Measurements from ENCODE around the gene MRPL37. TPM values are rescaled to one million over a fixed set of nuclear protein-coding genes. Genes with fewer than 3 reads are reported as not detected.
"Not testable (repeated sequence)": the region's sequence is repeated elsewhere in the genome, so short reads cannot be mapped to it uniquely, and the experiment has no call there.

Gene MRPL37
- polyA plus RNA-seq, 4 donors, result 54.6 to 83.2 (median 76.4) TPM

GRCh38 chr1:54171606-54172005 lies 28.4 kb upstream of the MRPL37 start:
- no peak for DNase-seq (ENCODE audit: low read depth in 4 of 4, low spot score in 3 of 4)

GRCh38 chr1:54172614-54173599 lies 27.1 kb upstream of the MRPL37 start:
- no peak for DNase-seq (ENCODE audit: low read depth in 4 of 4, low spot score in 3 of 4)

GRCh38 chr1:54173681-54174080 lies 26.3 kb upstream of the MRPL37 start:
- no peak for DNase-seq (ENCODE audit: low read depth in 4 of 4, low spot score in 3 of 4)

GRCh38 chr1:54174106-54174505 lies 25.9 kb upstream of the MRPL37 start:
- DNase-seq (ENCODE audit: low read depth in 4 of 4, low spot score in 3 of 4), result no peak

GRCh38 chr1:54176621-54177327 lies 23.2 kb upstream of the MRPL37 start:
- no peak for DNase-seq (ENCODE audit: low read depth in 4 of 4, low spot score in 3 of 4)

GRCh38 chr1:54177726-54178125 lies 22.2 kb upstream of the MRPL37 start:
- DNase-seq (ENCODE audit: low read depth in 4 of 4, low spot score in 3 of 4), result no peak

GRCh38 chr1:54178296-54179070 lies 21.5 kb upstream of the MRPL37 start:
- DNase-seq (ENCODE audit: low read depth in 4 of 4, low spot score in 3 of 4), result no peak

- no peak for DNase-seq (ENCODE audit: low read depth in 4 of 4, low spot score in 3 of 4)
Measured at GRCh38 chr1:54180701-54181360, 19.1 kb upstream of the MRPL37 start.

GRCh38 chr1:54186056-54186455 lies 13.9 kb upstream of the MRPL37 start:
- DNase-seq (ENCODE audit: low read depth in 4 of 4, low spot score in 3 of 4), result no peak

- no peak for DNase-seq (ENCODE audit: low read depth in 4 of 4, low spot score in 3 of 4)
Measured at GRCh38 chr1:54188291-54188690, 11.7 kb upstream of the MRPL37 start.

GRCh38 chr1:54190526-54190925 lies 9.4 kb upstream of the MRPL37 start:
- no peak for DNase-seq (ENCODE audit: low read depth in 4 of 4, low spot score in 3 of 4)

- no peak for DNase-seq (ENCODE audit: low read depth in 4 of 4, low spot score in 3 of 4)
Measured at GRCh38 chr1:54191525-54191924, 8.4 kb upstream of the MRPL37 start.

GRCh38 chr1:54193453-54193852 lies 6.5 kb upstream of the MRPL37 start:
- no peak for DNase-seq (ENCODE audit: low read depth in 4 of 4, low spot score in 3 of 4)

GRCh38 chr1:54199151-54199764 lies 709 bp upstream of the MRPL37 start:
- DNase-seq (ENCODE audit: low read depth in 4 of 4, low spot score in 3 of 4), result no peak

- no peak for DNase-seq (ENCODE audit: low read depth in 4 of 4, low spot score in 3 of 4)
Measured at GRCh38 chr1:54200519-54200997, 591 bp downstream of the MRPL37 start.

GRCh38 chr1:54204199-54204598 lies 4.2 kb downstream of the MRPL37 start:
- no peak for DNase-seq (ENCODE audit: low read depth in 4 of 4, low spot score in 3 of 4)

GRCh38 chr1:54207287-54207686 lies 7.3 kb downstream of the MRPL37 start:
- DNase-seq (ENCODE audit: low read depth in 4 of 4, low spot score in 3 of 4), result no peak

- DNase-seq (ENCODE audit: low read depth in 4 of 4, low spot score in 3 of 4), result not testable (repeated sequence)
Measured at GRCh38 chr1:54207896-54208295, 7.9 kb downstream of the MRPL37 start.

GRCh38 chr1:54212872-54213271 lies 12.9 kb downstream of the MRPL37 start:
- DNase-seq (ENCODE audit: low read depth in 4 of 4, low spot score in 3 of 4), result no peak

- DNase-seq (ENCODE audit: low read depth in 4 of 4, low spot score in 3 of 4), result no peak
Measured at GRCh38 chr1:54215523-54215922, 15.6 kb downstream of the MRPL37 start.
